Activated T-cell treated with anti-CD3 and anti-CD28 coated beads, Interleukin-2, amount 50 U/mL, for 4 hours (primary cell): ENCODE results near the gene CPT1C. TPM values are rescaled to one million over a fixed set of nuclear protein-coding genes. Genes with fewer than 3 reads are reported as not detected.

Experiments
- ATAC-seq, 2 donors: fragments of 200-7000 bp; cut with Tn5 transposase; one replicate each; pipeline ENCODE4 v1.10.0; 2021
- DNase-seq: peaks from one replicate; pipeline ENCODE4 v3.0.0-alpha.2; 2020
- H3K27me3 Mint-ChIP-seq: one replicate; pipeline ENCODE4 v1.8.0; 2021; ENCODE audit warnings: low read depth, mixed read lengths
- H3K36me3 Mint-ChIP-seq: one replicate; pipeline ENCODE4 v1.8.0; 2022; ENCODE audit warnings: mixed read lengths; ENCODE audit not compliant: insufficient read depth
- H3K4me1 Mint-ChIP-seq: one replicate; pipeline ENCODE4 v1.8.0; 2021; ENCODE audit warnings: low read depth, mixed read lengths
- H3K4me3 Mint-ChIP-seq: one replicate; pipeline ENCODE4 v1.8.0; 2021; ENCODE audit warnings: mild to moderate bottlenecking, moderate library complexity, mixed read lengths
- H3K9me3 Mint-ChIP-seq: one replicate; pipeline ENCODE4 v1.8.0; 2021; ENCODE audit warnings: mixed read lengths
- total RNA-seq, 3 donors: library from RNA; stranded (reverse); gene quantifications; one replicate each; pipeline ENCODE4 v1.2.1, GENCODE V29; 2021

The CPT1C gene
- total RNA-seq, 3 donors from 2014 or later, result 0.60 to 1.2 (median 0.95) TPM

- peaks cover 3% of the 10 kb centered on the region for H3K36me3 Mint-ChIP-seq
- no peaks in the 10 kb centered on the region for H3K9me3 Mint-ChIP-seq
- H3K27me3 Mint-ChIP-seq, result no peaks in the 10 kb centered on the region
- ATAC-seq (no peak), DNase-seq (no peak)
- peaks cover 43% of the 10 kb centered on the region for H3K4me1 Mint-ChIP-seq
- H3K4me3 Mint-ChIP-seq, result peak overlapping the region; percentile 95
Measured at GRCh38 chr19:49667473-49667872, 23.4 kb upstream of the CPT1C start.

DNA sequence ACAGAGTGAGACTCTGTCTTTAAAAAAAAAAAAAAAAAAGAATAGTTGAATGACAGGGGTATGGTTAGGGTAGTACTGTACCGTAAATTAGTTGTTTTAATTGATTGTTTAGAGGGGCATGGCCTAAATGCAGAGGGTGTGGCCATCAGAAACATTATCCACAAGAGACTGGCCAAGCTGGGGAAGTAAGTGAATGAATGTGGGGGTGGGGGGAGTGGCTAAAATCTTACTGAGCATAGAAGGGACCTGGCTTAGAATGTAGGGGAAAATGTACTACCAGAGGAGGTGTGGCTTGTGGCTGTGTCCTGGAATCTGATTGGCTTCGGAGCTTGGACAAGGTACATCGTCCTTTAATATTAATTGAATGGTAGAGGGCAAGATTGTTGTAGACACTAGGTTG lies 21.4 kb upstream of the CPT1C start:
- Mint-ChIP-seq H3K9me3 (no peaks in the 10 kb centered on the region), H3K4me1 (peaks cover 25% of the 10 kb centered on the region), H3K27me3 (no peaks in the 10 kb centered on the region), H3K4me3 (no peak overlapping the region), H3K36me3 (peaks cover 3% of the 10 kb centered on the region)
- no peak for ATAC-seq
- no peak for DNase-seq

GRCh38 chr19:49672131-49672919 lies 18.6 kb upstream of the CPT1C start:
- DNase-seq (peak; percentile 77), ATAC-seq (no peak)
- H3K4me3 Mint-ChIP-seq, result no peak overlapping the region
- H3K36me3 Mint-ChIP-seq, result peaks cover 3% of the 10 kb centered on the region
- peaks cover 15% of the 10 kb centered on the region for H3K4me1 Mint-ChIP-seq
- H3K9me3 Mint-ChIP-seq, result no peaks in the 10 kb centered on the region
- H3K27me3 Mint-ChIP-seq, result no peaks in the 10 kb centered on the region

DNA sequence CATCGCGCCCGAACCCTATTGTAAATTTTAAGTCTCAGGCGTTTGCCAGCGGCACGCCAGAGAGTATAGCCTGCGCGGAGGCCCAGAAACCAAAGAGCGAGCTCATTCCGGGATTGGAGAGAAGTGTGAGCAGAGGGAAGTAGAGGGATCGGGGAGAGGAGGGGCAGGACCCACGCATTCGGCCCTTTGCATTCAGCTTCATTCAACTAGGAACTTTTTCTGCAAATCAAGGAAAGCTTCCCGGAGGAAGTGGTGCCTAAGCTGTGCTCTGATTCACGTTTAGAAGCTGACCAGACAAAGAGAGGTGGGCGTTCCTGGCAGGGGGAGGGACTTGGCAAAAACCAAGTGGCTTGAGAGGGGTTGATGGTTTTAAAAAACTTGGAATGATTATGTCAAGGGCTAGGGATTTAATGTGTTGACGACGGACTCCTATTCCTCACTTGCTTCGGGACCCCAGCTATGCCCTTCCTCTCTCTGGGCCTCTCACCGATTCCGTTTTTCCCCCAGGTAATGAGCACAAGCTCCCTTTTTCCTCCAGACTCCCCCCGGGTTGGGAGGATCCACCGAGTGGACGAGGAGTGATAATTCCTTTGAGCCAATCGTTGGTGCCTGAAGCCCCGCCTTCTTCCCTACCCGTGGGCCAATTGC lies 14.7 kb upstream of the CPT1C start:
- H3K4me1 Mint-ChIP-seq, result peaks cover 33% of the 10 kb centered on the region

DNA sequence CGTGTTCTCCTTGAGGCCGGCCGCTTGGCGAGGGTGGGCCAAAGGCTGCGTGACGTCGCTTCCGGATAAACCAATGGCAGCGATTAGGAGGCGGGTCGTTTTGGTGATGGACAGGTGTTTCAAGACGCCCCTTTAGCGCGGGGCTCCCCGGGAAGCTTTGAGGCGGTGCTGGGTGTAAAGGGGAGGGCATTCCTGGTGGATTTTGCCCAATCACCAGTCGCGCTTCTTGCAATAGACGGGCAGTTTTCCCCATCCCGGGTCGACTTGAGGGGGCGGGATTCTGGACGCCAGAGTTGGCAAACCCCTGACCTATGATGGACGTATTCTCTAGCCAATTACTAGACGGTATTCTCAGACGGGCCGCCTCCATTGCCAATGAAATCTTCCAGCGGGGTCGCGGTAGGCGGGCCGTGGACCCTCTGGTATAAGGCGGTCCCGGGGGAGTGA lies 14.1 kb upstream of the CPT1C start:
- H3K4me1 Mint-ChIP-seq, result peaks cover 33% of the 10 kb centered on the region
- H3K4me3 Mint-ChIP-seq, result peak overlapping the region; percentile 96
- DNase-seq, result peak; percentile 97
- no peaks in the 10 kb centered on the region for H3K27me3 Mint-ChIP-seq
- peak; percentile 74 to 76 for ATAC-seq
- no peaks in the 10 kb centered on the region for H3K9me3 Mint-ChIP-seq
- peaks cover 4% of the 10 kb centered on the region for H3K36me3 Mint-ChIP-seq

More for the DNA sequence above, 14.7 kb upstream of the CPT1C start:
- no peaks in the 10 kb centered on the region for H3K27me3 Mint-ChIP-seq
- peaks cover 4% of the 10 kb centered on the region for H3K36me3 Mint-ChIP-seq
- peak overlapping the region; percentile 96 for H3K4me3 Mint-ChIP-seq
- DNase-seq (peak; percentile 41), ATAC-seq (no peak)
- H3K9me3 Mint-ChIP-seq, result no peaks in the 10 kb centered on the region

DNA sequence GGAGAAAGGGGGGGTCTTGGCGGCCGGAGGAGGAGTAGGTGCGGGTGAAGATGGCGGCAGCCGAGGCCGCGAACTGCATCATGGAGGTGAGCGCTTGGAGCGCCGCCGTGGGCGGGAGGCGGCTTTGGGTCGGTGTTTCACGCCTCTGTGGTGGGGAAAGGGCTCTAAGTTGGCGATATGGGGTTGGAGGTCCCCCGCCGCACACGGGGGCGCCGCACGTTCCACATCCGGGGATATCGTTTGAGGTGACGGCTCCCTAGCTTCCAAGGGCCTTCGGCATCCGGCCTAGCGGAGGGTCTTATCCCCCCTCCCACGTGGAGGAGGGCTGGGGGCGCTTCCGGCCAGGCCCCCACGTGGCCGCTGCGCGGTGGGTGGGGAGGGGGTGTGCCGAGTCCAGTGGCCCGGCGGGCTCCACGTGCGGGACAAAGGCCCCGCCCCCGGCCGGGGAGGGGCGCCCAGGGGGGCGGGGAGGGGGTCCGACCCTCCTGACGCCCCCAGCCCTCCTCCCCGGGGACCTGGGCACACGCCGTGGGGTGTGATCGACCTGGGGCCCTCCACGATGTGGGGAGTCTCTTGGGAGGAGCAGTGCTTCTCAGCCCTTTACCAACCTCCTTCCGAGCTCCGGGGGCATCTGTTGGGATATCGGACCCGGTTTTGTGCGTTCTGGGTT lies 13.6 kb upstream of the CPT1C start, which contains the start of gene PRMT1:
Gene PRMT1 (plus strand): TSS at position 41 of the 670 bp plus-strand sequence. CDS start 10 bp downstream, at position 51.
- peak; percentile 46 for DNase-seq
- Mint-ChIP-seq H3K36me3 (peaks cover 5% of the 10 kb centered on the region), H3K4me3 (peak within 1 kb of the TSS; percentile 96), H3K4me1 (peaks cover 30% of the 10 kb centered on the region), H3K27me3 (no peaks in the 10 kb centered on the region), H3K9me3 (no peaks in the 10 kb centered on the region)
- peak; percentile 8 to 9 for ATAC-seq

- ATAC-seq, result peak; percentile 14 to 19
- H3K4me1 Mint-ChIP-seq, result peaks cover 30% of the 10 kb centered on the region
Measured at GRCh38 chr19:49677901-49678674, 12.8 kb upstream of the CPT1C start.

GRCh38 chr19:49678985-49679770 lies 11.7 kb upstream of the CPT1C start:
- peak overlapping the region; percentile 96 for H3K4me3 Mint-ChIP-seq
- DNase-seq (no peak), ATAC-seq (no peak)
- H3K4me1 Mint-ChIP-seq, result peaks cover 30% of the 10 kb centered on the region
- no peaks in the 10 kb centered on the region for H3K9me3 Mint-ChIP-seq
- no peaks in the 10 kb centered on the region for H3K27me3 Mint-ChIP-seq
- H3K36me3 Mint-ChIP-seq, result peaks cover 15% of the 10 kb centered on the region

More at GRCh38 chr19:49677901-49678674, 12.8 kb upstream of the CPT1C start:
- Mint-ChIP-seq H3K36me3 (peaks cover 9% of the 10 kb centered on the region), H3K27me3 (no peaks in the 10 kb centered on the region), H3K4me3 (peak overlapping the region; percentile 96), H3K9me3 (no peaks in the 10 kb centered on the region)
- DNase-seq, result peak; percentile 77

DNA sequence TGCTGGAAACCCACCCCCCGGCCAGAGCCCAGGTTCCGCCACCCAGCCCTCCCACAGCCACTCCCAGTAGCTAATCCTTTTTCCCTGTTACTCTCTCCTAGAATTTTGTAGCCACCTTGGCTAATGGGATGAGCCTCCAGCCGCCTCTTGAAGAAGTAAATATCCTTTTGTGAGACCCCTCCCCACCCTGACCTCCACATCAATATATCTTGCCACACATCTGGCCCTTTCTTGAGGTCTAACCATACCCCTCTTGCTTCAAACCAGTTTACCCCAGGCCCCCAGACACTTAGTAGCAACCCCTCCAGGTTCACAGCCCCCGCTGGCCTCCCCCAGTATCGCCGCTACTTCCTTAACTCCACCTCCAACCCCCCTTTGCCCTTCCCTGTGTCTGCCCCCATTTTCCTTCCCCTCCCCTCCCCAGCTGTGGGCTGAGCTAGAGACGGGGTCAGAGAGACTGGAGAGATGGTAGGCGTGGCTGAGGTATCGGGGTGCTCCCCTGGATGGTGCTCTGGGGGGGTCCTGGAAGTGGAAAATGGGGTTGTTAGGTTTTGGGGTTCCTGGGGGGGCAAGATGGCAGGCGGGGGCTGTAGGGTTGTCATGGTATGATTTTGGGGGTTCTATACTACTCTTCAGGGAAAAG lies 11.0 kb upstream of the CPT1C start:
- Mint-ChIP-seq H3K4me3 (peak overlapping the region; percentile 63), H3K9me3 (no peaks in the 10 kb centered on the region), H3K27me3 (no peaks in the 10 kb centered on the region), H3K36me3 (peaks cover 21% of the 10 kb centered on the region), H3K4me1 (peaks cover 30% of the 10 kb centered on the region)
- ATAC-seq (no peak), DNase-seq (no peak)

DNA sequence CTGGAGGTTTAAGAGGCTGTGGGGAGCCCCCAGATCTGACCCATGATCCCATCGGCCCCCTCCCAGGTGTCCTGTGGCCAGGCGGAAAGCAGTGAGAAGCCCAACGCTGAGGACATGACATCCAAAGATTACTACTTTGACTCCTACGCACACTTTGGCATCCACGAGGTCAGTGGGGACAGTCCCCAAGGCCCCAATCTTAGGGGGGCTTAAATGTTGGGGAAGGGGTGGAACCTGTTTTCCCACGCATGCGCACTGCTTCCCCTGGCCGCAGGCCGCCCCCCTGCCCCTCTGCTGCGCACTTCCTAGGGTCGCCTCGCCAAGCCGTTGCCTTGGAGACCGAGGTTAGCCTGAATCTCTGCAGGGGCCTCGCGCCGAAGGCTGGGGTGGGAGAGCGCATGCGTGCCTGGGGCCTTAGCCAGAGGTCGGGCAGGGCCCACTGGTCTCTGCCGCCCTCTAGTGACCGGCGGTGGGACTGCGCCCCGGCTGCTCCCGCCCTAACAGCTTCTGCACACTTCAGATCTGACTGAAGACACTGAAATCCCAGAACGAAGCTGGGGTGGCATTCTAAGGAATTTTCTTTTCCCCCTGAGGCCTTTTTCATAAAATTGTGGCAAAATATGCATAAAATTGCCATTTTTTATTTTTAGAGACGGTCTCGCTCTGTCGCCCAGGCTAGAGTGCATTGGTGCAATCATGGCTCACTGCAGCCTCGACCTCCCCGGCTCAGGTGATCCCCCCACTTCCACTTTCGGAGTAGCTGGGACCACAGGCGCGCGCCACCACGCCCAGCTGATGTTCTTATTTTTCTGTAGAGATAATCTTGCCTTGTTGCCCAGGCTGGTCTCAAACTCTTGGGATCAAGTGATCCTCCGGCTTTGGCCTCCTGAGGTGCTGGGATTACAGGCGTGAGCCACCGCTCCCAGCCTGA lies 10.2 kb upstream of the CPT1C start:
- peak; percentile 4 to 9 for ATAC-seq
- H3K36me3 Mint-ChIP-seq, result peaks cover 28% of the 10 kb centered on the region
- peaks cover 30% of the 10 kb centered on the region for H3K4me1 Mint-ChIP-seq
- H3K9me3 Mint-ChIP-seq, result no peaks in the 10 kb centered on the region
- no peaks in the 10 kb centered on the region for H3K27me3 Mint-ChIP-seq
- DNase-seq, result peak; percentile 95
- peak overlapping the region; percentile 46 for H3K4me3 Mint-ChIP-seq

DNA sequence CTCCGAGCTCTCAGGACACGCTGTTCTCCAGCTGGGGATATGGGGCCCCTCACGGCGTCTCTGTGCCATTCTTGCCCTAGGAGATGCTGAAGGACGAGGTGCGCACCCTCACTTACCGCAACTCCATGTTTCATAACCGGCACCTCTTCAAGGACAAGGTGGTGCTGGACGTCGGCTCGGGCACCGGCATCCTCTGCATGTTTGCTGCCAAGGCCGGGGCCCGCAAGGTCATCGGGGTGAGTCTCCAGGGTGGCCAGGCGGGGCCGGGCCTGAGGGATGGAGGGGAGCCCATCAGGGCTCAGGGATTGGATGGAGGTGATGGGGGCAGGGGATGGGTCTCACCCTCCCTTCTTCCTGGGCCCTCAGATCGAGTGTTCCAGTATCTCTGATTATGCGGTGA lies 9.1 kb upstream of the CPT1C start:
- Mint-ChIP-seq H3K4me3 (no peak overlapping the region), H3K27me3 (no peaks in the 10 kb centered on the region), H3K4me1 (peaks cover 23% of the 10 kb centered on the region), H3K36me3 (peaks cover 31% of the 10 kb centered on the region), H3K9me3 (no peaks in the 10 kb centered on the region)
- ATAC-seq (no peak), DNase-seq (no peak)

GRCh38 chr19:49682274-49682673 lies 8.6 kb upstream of the CPT1C start:
- no peaks in the 10 kb centered on the region for H3K27me3 Mint-ChIP-seq
- H3K36me3 Mint-ChIP-seq, result peaks cover 34% of the 10 kb centered on the region
- ATAC-seq (no peak), DNase-seq (no peak)
- H3K9me3 Mint-ChIP-seq, result no peaks in the 10 kb centered on the region
- peaks cover 23% of the 10 kb centered on the region for H3K4me1 Mint-ChIP-seq
- no peak overlapping the region for H3K4me3 Mint-ChIP-seq
